ENCODE measurements around the gene CAMSAP1. TPM values are rescaled to one million over a fixed set of nuclear protein-coding genes. Genes with fewer than 3 reads are reported as not detected.

The CAMSAP1 gene
- total RNA-seq, 1 experiment from 2014 or later: 24.2 TPM

DNA sequence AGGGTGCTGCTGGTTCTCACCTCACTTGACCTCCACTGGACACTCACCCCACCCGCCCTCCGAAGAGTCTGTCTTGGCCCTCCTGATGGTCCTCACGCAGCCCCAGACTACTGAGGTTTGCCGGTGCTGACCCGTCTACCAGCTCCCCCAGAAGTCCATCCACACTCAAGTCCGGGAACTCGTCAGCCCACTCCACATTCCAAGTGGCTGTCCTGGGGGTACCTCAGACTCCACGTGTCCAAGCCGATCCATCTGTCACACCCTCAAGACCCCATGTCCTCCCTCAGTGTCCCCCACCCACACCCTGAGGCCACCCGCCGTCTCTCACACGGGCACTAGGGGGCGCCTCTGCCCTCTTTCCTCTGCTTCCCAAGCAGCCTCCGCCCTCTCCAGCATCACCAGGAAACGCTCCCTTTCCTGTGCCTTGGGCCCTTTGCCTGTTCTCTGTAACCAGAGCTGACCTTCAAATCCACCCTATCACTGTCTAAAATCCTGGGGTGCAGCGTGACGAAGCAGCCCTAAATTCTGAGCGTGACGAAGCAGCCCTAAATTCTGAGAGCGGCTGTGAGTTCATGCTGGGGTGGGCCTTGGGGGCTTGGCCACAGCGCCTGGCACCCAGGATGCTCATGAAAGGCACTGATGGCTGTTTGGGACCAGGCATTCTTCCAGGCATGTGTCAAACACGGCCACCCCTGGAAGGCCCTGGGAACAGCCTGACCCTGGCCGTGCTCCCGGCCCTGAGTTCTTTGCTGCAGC lies 109.7 kb downstream of the CAMSAP1 start:
- DNase-seq (ENCODE audit: extremely low read depth, low read depth): peak; percentile 30

DNA sequence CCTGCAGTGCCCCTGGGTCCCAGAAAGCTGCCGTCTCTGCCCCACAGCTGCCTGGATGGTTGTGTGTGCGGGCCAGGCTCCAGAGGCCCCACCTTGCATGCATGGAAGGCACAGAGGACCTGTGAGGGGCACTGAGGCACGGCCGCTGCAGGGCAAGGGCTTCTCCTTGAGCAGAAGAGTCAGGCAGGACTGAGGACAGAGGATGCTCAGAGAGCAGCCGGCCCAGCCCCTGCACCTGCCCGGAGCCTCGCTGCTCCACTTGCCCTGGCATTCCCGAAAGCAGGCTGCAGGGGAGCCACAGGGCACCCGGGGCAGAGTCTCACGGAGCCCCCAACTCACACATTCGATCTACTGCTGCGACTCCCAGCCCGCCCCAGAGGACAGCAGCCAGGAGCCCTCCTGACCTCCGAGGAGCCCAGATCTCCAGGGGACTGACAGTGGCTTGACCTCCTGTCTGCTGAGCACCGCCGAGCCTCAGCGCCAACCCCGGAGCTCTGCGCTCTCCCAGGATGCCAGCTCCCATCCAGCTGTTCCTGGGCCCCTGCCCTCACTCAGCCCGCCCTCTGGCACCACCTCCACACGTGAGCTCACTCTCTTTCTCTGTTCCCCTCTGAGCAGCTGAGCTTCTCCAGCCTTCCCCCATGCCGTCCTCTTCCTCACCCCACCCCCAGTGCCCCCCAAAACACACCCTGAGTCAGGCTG lies 110.4 kb downstream of the CAMSAP1 start:
- no peak for DNase-seq (ENCODE audit: extremely low read depth, low read depth)

DNA sequence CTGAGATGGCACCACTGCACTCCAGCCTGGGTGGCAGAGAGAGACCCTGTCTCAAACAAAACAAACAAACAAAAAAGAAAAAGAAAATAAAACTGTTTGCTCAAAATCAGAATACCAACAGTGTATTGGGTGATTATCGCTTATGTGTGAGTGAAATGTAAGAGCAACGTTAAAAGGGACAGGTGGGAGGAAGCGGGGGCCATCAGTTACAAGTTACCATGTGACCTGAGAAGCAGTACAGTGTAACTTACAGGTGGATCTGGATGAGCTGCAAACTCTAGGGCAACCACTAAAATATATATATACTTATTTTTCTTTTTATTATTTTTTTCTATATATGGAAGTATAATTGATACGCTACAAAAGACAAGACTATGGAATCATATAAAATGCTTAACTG lies 112.0 kb downstream of the CAMSAP1 start:
- no peak for DNase-seq (ENCODE audit: extremely low read depth, low read depth)

DNA sequence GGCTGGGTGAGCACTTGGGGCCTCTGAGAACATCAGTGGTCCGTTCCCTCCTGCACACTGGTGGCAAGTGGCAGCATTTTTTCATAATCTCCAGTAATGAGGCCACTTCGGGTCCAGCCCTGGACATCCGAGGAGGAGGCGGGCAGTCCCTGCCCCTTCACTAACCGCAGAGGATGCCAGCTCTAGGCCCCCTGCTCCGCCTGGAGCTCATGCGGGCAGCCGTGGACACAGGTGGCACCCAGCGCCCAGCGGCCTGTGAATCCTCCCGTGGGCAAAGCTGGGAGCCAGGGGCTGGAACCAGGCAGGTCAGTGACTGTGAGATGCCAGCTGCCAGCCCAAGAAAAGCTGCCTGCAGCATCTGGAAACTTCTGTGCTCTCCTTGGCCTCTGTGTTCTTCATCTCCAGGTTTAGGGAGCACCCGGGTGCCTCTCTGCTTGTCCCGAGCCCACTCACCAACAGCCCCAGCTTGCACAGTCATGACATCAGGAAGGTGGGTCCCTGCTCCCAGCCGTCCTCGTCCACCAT lies 112.9 kb downstream of the CAMSAP1 start:
- no peak for DNase-seq (ENCODE audit: extremely low read depth, low read depth)

DNA sequence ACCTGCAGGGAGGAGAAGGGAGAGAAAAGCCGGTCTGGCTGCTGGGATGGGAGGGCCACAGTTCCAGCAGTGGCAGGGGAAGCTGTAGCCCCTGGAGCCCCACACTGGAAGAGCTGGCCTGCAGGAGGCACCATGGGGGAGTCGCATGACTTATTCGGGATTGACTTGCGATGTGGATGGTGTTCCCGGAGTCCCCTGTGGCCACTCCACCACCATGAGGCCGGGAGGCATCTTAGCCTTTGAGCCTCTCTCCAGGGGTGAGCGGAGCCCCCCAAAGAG lies 113.3 kb downstream of the CAMSAP1 start:
- DNase-seq (ENCODE audit: extremely low read depth, low read depth): no peak

DNA sequence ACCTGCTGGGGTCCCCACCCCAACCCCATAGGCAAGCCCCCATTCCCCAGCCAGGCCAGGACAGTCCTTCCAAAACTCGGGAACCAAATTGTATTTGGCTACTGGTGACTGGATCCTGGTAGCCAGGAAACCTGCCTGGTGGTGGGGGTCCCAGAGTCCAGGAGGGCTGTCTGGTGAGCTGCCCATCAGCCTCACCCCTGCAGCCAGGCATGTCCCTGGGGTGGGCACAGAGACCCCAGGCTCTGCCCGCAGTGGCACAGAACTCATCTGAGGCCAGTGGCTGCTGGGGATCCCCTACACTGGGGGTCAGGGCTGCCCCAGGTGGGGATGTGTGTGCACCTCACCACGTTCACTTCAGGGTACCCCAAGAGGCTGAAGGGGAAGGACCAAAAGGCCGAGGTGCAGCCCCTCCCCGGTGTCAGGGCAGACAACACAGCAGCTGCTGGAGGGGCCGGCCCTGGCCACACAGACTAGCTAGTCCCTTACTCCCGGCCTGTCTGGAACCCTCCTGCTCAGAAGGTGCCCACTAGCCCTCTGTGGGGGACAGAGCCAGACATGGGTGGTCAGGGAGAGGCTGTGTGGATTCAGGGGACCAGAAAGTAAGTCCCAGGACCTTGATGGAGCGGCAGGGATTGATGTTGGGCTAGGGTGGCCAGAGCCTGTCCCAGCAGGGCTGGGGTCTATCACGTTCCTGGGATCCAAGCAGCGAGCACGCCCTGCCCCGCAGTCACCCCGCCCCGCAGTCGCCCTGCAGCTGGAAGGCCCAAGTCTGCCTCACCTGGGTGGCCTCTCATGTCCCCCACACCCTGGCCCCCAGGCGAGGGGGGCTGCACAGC lies 113.9 kb downstream of the CAMSAP1 start:
- no peak for DNase-seq (ENCODE audit: extremely low read depth, low read depth)

DNA sequence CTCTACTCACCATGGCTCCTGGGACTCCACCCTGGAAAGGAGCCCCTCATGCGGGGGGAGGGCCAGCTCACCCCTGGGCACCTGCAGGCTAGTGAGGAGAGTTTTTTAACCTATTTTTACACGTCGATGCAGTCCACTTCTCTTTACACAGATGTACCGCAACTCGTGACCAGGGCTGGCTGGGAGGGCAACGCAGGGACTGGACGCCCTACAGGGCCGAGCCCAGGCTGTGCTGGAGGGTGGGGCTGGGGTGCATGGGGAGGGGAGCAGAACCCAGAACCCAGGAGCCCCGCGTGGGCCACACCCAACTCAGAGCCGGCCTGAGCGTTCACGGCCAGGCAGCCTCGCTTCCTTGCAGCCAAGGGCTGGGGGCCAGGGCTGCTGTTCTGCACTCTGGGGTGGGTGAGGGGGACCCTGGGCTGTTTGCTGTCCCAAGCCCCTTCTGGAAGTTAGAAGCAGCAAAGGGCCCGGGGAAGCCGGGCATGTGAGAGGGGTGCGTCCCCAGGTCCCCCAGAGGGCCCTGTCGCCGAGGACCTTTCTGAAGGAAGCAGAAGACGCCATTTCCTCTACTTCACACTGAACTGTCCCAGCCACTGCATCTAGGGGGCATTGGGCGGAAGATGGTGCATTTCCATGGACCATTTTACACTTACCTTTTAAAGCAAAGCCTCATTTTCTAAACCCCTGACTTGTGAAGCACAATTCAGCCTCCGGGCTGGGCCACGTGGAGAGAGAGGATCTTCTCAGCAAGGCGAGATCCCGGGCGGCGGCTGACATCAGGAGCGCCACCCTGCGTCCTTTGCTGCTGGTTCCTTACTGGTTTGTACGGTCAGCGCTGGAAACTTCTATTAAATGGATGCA lies 114.8 kb downstream of the CAMSAP1 start:
- no peak for DNase-seq (ENCODE audit: extremely low read depth, low read depth)

DNA sequence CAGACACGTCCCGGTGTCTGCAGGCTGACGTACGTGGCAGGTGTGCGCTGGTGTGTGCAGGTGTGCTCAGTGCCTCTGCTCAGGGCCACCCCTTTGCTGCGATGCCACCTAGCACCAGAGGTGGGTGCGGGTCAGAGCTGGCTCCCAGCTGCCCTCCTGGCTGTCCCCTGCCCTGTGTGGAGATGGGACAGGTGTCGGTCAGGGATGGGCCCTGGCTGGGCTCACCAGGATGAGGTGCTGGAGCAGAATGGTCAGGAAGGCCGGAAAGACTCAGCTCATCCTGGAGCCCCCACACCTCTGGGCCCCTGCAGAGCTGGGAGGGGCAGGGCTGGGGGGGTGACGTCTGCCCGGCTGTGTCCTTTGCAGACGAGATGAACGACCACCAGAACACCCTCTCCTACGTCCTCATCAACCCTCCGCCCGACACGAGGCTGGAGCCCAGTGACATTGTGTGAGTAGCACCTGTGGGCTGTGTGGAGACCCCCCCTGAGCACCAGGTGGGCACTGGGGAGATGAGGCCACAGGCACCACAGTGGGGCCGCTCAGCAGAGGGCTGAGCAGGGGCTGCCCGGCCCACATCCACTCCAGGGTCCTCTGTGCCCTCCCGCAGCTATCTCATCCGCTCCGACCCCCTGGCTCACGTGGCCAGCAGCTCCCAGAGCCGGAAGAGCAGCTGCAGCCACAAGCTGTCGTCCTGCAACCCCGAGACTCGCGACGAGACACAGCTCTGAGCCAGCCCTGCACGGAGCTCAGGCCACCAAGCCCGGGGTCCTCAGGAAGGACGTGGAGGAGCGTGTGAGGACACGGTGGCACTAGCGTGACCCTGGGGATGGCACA lies 115.7 kb downstream of the CAMSAP1 start:
- no peak for DNase-seq (ENCODE audit: extremely low read depth, low read depth)

DNA sequence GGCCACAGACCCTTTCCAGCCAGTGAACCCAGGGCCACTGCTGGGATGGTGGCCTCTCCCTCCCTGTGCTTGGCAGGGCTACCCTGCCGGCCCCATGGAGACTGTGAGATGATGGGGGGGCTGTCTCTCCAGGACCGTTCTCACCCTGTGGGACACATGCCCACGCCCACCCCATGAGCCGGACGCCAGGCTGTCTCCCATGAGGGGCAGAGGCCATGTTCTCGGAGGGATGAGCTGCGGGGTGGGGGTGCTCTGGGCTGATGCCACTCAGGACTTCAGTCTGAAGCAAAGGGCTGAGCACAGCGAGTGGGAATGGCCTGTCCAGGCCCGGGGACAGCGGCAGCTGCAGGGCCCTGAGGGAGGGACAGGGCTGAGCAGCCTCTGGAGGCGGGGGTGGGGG lies 116.5 kb downstream of the CAMSAP1 start:
- no peak for DNase-seq (ENCODE audit: extremely low read depth, low read depth)

DNA sequence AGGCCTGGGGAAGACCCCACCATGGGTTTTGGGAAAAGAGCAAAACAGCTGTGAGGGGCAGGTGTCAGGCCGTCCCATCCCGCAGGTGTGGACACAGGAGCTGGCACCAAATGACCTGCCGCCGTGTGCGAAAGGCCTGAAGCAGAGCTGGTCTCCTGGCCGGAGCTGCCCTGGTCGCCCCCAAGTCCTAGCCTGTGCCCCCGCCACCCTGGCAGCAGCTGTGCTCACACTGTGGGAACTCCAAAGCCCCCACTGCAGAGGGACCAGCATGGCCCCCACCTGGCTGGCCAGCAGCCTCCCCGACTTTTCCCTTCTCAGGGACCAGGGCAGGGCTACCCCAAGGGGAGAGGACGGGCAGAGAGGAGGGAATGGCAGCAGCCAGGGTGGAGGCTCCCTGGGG lies 117.0 kb downstream of the CAMSAP1 start:
- no peak for DNase-seq (ENCODE audit: extremely low read depth, low read depth)

DNA sequence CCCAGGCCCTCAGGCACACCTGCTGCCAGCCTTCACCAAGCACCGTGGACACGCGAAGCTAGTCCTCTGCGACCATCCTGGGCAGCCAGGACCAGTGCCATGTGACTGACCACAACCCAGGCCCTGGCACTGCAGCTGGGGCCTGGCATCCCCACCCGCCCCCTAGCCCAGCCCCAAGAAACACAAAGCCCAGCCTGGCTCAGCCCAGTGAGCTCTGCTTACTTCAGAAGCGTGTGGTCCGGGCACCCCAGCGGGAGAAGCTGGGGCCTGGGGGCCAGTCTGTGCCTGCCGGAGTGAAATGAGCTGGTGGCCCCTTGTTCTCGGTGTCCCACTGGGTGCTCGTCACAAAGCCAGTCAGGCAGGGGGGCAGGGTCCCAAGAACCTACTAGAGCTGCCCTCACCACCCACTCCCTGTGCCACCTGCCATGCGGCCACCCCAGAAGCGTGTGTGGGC lies 117.5 kb downstream of the CAMSAP1 start:
- no peak for DNase-seq (ENCODE audit: extremely low read depth, low read depth)

DNA sequence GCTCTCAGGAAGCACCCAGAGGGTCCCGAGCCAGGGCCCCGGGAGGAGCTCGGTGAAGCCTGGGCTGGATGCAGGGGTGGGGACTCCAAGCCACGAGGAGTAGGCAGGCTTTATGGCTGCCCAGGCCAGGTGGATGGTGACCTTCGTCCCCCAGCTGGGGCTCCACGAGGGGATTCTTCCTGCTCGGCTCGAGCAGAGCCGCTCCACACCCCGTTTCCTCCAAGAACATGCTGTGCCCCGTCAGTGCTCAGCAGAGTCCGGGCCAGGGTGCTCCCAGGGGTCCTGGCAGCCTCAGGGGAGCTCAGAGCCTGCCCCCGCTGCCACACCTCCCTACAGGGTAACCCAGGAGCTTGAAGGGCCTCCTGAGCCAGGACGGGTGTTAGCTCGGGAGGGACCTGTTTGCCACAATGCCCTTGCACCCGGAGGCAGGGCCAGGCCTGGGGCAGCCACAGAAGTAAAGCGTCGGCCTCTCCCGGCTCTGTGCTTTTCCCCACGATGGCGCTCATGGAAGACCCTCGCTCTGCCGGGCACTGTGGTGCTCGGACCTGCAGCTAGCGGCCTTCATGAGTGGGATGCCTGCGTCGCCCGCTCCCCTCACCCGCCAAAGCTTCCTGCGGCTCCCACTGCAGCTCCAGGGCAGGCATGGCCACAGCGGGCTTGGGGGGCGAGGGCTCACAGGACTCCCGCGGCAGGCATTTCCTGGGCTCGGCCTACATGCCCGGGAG lies 118.6 kb downstream of the CAMSAP1 start:
- no peak for DNase-seq (ENCODE audit: extremely low read depth, low read depth)

DNA sequence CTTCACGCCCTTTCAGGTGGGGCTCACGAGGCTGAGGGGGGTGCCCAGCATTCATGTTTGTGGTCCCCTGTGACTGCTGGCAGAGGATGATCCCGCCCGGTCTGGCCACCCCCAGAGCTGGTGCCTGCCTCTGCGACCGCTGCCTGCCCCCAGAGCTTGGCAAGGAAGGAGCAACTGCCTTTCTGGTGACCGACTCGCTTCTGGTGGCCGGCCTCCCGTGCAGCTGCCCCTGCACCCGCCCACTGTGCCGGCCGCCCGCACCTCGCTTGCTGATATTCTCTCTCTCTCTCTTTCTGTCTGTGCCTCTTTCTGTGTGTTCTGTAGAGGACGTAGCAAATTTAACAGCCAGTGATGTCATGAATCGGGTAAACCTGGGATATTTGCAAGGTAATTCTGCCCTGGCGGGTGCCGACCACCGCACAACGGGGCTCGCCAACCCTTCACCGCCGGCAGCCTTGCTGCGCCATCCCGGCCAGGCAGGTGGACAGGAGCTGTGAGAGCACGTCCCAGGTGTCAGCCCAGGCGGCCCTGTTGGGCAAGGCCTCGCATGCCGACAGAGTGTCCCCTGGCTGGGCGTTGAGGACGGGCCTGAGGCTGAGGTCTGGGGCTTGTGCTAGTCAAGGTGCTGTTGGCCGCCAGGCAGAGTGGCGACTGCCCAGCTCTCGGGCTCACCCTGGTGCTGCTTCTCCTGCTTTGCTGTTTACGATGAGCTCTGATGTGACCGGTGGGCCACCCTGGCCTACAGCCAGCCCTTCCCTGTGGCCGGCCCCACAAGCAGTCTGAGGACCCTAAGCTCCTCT lies 119.4 kb downstream of the CAMSAP1 start:
- DNase-seq (ENCODE audit: extremely low read depth, low read depth): no peak

DNA sequence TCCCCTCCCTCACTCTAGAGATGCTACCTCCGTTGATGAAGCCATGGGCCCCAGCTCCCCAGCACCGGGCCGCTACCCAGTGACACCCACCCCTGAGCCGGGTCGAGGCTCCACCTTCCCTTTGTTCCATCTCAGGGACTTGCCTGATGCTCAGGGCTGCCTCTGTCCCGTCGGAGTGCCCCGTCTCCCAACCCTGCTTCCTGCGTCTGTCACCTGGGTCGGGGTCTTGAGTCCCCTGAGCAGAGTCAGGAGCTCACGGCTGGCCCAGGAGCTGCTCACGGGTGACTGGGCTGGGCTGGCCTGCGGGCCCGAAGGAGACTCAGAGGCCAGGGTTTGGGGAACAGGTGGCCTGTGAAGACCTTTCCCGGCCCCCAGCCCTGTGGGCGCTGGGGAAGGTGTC lies 120.0 kb downstream of the CAMSAP1 start:
- no peak for DNase-seq (ENCODE audit: extremely low read depth, low read depth)

DNA sequence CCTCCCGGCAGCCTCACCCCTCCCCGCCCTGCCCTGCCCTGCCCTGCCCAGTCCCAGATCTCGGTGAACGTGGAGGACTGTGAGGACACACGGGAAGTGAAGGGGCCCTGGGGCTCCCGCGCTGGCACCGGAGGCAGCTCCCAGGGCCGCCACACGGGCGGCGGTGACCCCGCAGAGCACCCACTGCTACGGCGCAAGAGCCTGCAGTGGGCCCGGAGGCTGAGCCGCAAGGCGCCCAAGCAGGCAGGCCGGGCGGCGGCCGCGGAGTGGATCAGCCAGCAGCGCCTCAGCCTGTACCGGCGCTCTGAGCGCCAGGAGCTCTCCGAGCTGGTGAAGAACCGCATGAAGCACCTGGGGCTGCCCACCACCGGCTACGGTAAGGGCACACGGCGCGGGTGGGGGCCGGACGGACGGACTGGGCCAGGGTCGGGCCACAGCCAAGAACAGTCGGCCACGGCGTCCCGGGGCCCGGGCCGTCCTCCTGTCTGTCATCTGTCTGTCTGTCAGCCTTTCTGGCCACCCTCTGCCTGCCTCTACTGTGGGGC lies 121.1 kb downstream of the CAMSAP1 start:
- DNase-seq (ENCODE audit: extremely low read depth, low read depth): no peak

DNA sequence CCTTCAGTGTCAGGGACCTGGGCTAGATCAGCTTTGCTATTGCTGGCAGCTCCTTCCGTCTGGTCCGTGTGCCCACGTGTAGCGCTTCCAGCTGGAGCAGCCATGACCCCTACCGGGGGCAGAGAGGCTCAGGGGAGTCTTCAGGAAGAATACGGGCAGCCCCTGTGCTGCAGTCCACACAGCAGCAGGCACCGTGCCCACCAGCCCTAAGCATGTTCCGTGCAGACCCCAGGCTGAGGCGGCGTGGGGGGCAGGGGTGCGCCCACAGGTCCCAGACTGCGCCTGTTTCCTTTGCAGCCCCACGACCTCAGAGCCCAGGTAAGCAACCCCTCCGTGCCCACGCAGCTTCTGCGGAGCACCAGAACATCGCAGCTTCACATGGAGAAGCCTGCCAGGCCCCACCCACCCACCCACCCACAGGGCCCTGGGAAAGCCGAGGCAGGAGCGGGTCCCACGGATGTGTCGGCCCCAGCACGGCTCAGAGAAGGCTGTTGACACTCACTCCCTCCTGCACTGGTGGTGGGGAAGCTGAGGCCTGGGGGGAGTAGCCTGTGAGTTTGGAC lies 122.3 kb downstream of the CAMSAP1 start:
- no peak for DNase-seq (ENCODE audit: extremely low read depth, low read depth)

DNA sequence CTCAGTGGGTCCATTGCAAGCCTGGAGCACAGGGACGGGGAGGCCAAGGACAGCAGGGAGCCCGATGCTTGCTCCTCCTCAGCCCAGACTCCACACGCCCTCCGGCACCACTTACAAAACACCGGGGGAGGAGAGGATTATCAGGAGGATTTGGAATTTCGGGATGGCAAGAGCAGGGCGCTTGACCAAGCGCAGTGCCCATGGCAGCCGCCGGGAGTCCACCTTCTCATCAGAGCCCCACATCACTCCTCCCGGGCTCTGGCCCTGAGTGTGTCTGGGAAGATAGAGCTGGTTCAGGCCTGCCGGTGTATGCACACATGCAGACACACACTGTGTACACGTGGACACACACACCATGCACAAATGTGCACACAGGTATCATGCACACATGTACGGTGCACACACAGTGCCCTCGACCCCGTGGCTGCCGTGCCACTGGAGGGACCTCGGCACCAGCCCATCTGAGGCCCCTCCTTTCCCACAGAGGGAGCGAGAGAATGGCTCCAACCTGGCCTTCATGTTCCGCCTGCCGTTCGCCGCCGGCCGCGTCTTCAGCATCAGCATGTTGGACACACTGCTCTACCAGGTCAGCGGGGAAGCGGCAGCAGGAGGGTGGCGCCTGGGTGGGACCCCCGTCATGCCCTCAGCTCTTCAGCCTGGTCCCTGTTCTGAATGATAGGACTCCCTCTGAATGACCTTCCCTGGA lies 123.7 kb downstream of the CAMSAP1 start:
- DNase-seq (ENCODE audit: extremely low read depth, low read depth): no peak
